ENCODE results near the gene ECEL1. TPM values are rescaled to one million over a fixed set of nuclear protein-coding genes. Genes with fewer than 3 reads are reported as not detected.

ECEL1 gene
- total and polyA plus RNA-seq, 2 experiments from 2014 or later, result 0.54 TPM; not detected in 1

- Histone ChIP-seq H3K4me1 (ENCODE audit: insufficient read depth) (no peaks in the 10 kb centered on the region), H3F3A (ENCODE audit: insufficient read depth) (no peaks in the 10 kb centered on the region), H3K27ac (no peak overlapping the region), H3K79me2 (ENCODE audit: insufficient read depth) (no peaks in the 10 kb centered on the region), H3K9me2 (ENCODE audit: insufficient read depth) (no peaks in the 10 kb centered on the region), H2AFZ (no peak overlapping the region), H3K4me2 (ENCODE audit: unreplicated experiment) (no peak overlapping the region), H3K4me3 (no peak overlapping the region), H3K9me3 (ENCODE audit: low read depth) (no peaks in the 10 kb centered on the region), H4K20me1 (ENCODE audit: insufficient read depth) (no peaks in the 10 kb centered on the region), H3K27me3 (replicated peaks; ENCODE audit: insufficient read depth) (no peaks in the 10 kb centered on the region), H3K36me3 (ENCODE audit: low read depth) (no peaks in the 10 kb centered on the region), H3K9ac (no peak overlapping the region)
- in situ Hi-C loops (cut with MboI), result loop anchor here (25.0 kb wide), 1 partner anchor 618 kb away; no protein-coding TSS in a partner anchor
- TF ChIP-seq EZH2phosphoT487 (IDR thresholded peaks at IDR 0.05; ENCODE audit: insufficient read depth, low read depth), result no peak
- TF ChIP-seq EZH2 (IDR thresholded peaks at IDR 0.05; ENCODE audit: insufficient read depth, poor library complexity, severe bottlenecking), result no peak
- no peak for DNase-seq
- 27 to 29% methylated on average over 9 of the region's 9 CpGs for WGBS, 2 experiments (ENCODE audit: low coverage in 1 of 2, low lambda C conversion rate in 2 of 2, missing lambda C conversion rate in 2 of 2)
Observed at GRCh38 chr2:232530626-232531260, 43.1 kb upstream of the ECEL1 start.

- in situ Hi-C loops (cut with MboI), result loop anchor here (25.0 kb wide), 1 partner anchor 618 kb away; no protein-coding TSS in a partner anchor
- no peaks in the 10 kb centered on the region for H3K9me2 ChIP-seq (ENCODE audit: insufficient read depth)
- H3K9ac ChIP-seq, result no peak overlapping the region
- H3K4me3 ChIP-seq, result no peak overlapping the region
- no peak overlapping the region for H3K4me2 ChIP-seq (ENCODE audit: unreplicated experiment)
- TF ChIP-seq EZH2 (IDR thresholded peaks at IDR 0.05; ENCODE audit: insufficient read depth, poor library complexity, severe bottlenecking) (no peak), EZH2phosphoT487 (IDR thresholded peaks at IDR 0.05; ENCODE audit: insufficient read depth, low read depth) (no peak)
- DNase-seq, result no peak
- H3K4me1 ChIP-seq (ENCODE audit: insufficient read depth), result no peaks in the 10 kb centered on the region
- no peak overlapping the region for H3K27ac ChIP-seq
- WGBS, 2 experiments (ENCODE audit: low coverage in 1 of 2, low lambda C conversion rate in 2 of 2, missing lambda C conversion rate in 2 of 2), result 70 to 73% methylated on average over 16 to 17 of the region's 17 CpGs
- no peaks in the 10 kb centered on the region for H4K20me1 ChIP-seq (ENCODE audit: insufficient read depth)
- H3K36me3 ChIP-seq (ENCODE audit: low read depth), result no peaks in the 10 kb centered on the region
- H3F3A ChIP-seq (ENCODE audit: insufficient read depth), result no peaks in the 10 kb centered on the region
- H3K27me3 ChIP-seq (replicated peaks; ENCODE audit: insufficient read depth), result no peaks in the 10 kb centered on the region
- no peaks in the 10 kb centered on the region for H3K79me2 ChIP-seq (ENCODE audit: insufficient read depth)
- no peaks in the 10 kb centered on the region for H3K9me3 ChIP-seq (ENCODE audit: low read depth)
- no peak overlapping the region for H2AFZ ChIP-seq
Observed at GRCh38 chr2:232529806-232530547, 42.3 kb upstream of the ECEL1 start.

GRCh38 chr2:232528746-232529460 is 41.3 kb upstream of the ECEL1 start:
- TF ChIP-seq EZH2 (IDR thresholded peaks at IDR 0.05; ENCODE audit: insufficient read depth, poor library complexity, severe bottlenecking) (no peak), EZH2phosphoT487 (IDR thresholded peaks at IDR 0.05; ENCODE audit: insufficient read depth, low read depth) (no peak)
- H3K4me2 ChIP-seq (ENCODE audit: unreplicated experiment), result no peak overlapping the region
- H3K79me2 ChIP-seq (ENCODE audit: insufficient read depth), result no peaks in the 10 kb centered on the region
- DNase-seq, result peak; percentile 55
- H3K36me3 ChIP-seq (ENCODE audit: low read depth), result no peaks in the 10 kb centered on the region
- H3K27ac ChIP-seq, result no peak overlapping the region
- H4K20me1 ChIP-seq (ENCODE audit: insufficient read depth), result no peaks in the 10 kb centered on the region
- 52 to 58% methylated on average over 11 of the region's 11 CpGs for WGBS, 2 experiments (ENCODE audit: low coverage in 1 of 2, low lambda C conversion rate in 2 of 2, missing lambda C conversion rate in 2 of 2)
- no peaks in the 10 kb centered on the region for H3K4me1 ChIP-seq (ENCODE audit: insufficient read depth)
- H3K9ac ChIP-seq, result no peak overlapping the region
- H3K9me3 ChIP-seq (ENCODE audit: low read depth), result no peaks in the 10 kb centered on the region
- no peaks in the 10 kb centered on the region for H3K9me2 ChIP-seq (ENCODE audit: insufficient read depth)
- H3K4me3 ChIP-seq, result no peak overlapping the region
- H3F3A ChIP-seq (ENCODE audit: insufficient read depth), result no peaks in the 10 kb centered on the region
- peaks cover 10% of the 10 kb centered on the region for H3K27me3 ChIP-seq (replicated peaks; ENCODE audit: insufficient read depth)
- H2AFZ ChIP-seq, result no peak overlapping the region
- in situ Hi-C loops (cut with MboI), result loop anchor here (25.0 kb wide), 1 partner anchor 617 kb away; no protein-coding TSS in a partner anchor

- Histone ChIP-seq H3K9me2 (ENCODE audit: insufficient read depth) (no peaks in the 10 kb centered on the region), H3K4me3 (no peak overlapping the region), H3F3A (ENCODE audit: insufficient read depth) (no peaks in the 10 kb centered on the region), H2AFZ (no peak overlapping the region), H3K36me3 (ENCODE audit: low read depth) (no peaks in the 10 kb centered on the region), H3K4me2 (ENCODE audit: unreplicated experiment) (no peak overlapping the region), H3K9me3 (ENCODE audit: low read depth) (no peaks in the 10 kb centered on the region), H3K4me1 (ENCODE audit: insufficient read depth) (no peaks in the 10 kb centered on the region), H3K79me2 (ENCODE audit: insufficient read depth) (no peaks in the 10 kb centered on the region), H4K20me1 (ENCODE audit: insufficient read depth) (no peaks in the 10 kb centered on the region), H3K27ac (no peak overlapping the region), H3K9ac (no peak overlapping the region), H3K27me3 (replicated peaks; ENCODE audit: insufficient read depth) (peaks cover 20% of the 10 kb centered on the region)
- in situ Hi-C loops (cut with MboI), result loop anchor here (25.0 kb wide), 1 partner anchor 616 kb away; no protein-coding TSS in a partner anchor
- TF ChIP-seq EZH2phosphoT487 (IDR thresholded peaks at IDR 0.05; ENCODE audit: insufficient read depth, low read depth), result no peak
- no peak for TF ChIP-seq EZH2 (IDR thresholded peaks at IDR 0.05; ENCODE audit: insufficient read depth, poor library complexity, severe bottlenecking)
- no peak for DNase-seq
- 70 to 74% methylated on average over 6 of the region's 6 CpGs for WGBS, 2 experiments (ENCODE audit: low coverage in 1 of 2, low lambda C conversion rate in 2 of 2, missing lambda C conversion rate in 2 of 2)
Observed at GRCh38 chr2:232527905-232528470, 40.4 kb upstream of the ECEL1 start.
